Neural crest cell (in vitro differentiated cells): ENCODE data around the gene SUPT3H. TPM values are rescaled to one million over a fixed set of nuclear protein-coding genes. Genes with fewer than 3 reads are reported as not detected.

Experiments used
- DNase-seq: peaks from one replicate; pipeline ENCODE4 v3.0.0; 2021; ENCODE audit warnings: low read depth, mixed read lengths, low spot score
- H3K27ac Mint-ChIP-seq: one replicate; pipeline ENCODE4 v1.8.0; 2021; ENCODE audit warnings: mild to moderate bottlenecking, mixed read lengths; ENCODE audit not compliant: unreplicated experiment
- H3K27me3 Mint-ChIP-seq: 2 replicates; pipeline ENCODE4 v1.8.0; 2021; ENCODE audit warnings: low read depth, mild to moderate bottlenecking, mixed read lengths
- H3K36me3 Mint-ChIP-seq: 2 replicates; pipeline ENCODE4 v1.8.0; 2021; ENCODE audit warnings: low read depth, mild to moderate bottlenecking, mixed read lengths
- H3K4me1 Mint-ChIP-seq: 2 replicates; pipeline ENCODE4 v1.8.0; 2021; ENCODE audit warnings: mixed read lengths
- H3K4me3 Mint-ChIP-seq: one replicate; pipeline ENCODE4 v1.8.0; 2021; ENCODE audit warnings: mild to moderate bottlenecking, mixed read lengths
- H3K9me3 Mint-ChIP-seq: 2 replicates; pipeline ENCODE4 v1.8.0; 2021; ENCODE audit warnings: mixed read lengths
- CTCF ChIP-seq: fragments of 200-600 bp; sonication (generic); conservative IDR thresholded peaks from 2 replicates; pipeline ENCODE4 v1.5.0; 2021; ENCODE audit warnings: antibody characterized with exemption, mild to moderate bottlenecking
- total RNA-seq: library from RNA; stranded (reverse); gene quantifications from 2 replicates; pipeline ENCODE4 v1.2.1, GENCODE V29; 2021

Gene SUPT3H
- total RNA-seq, 1 donor from 2014 or later = 17.0 TPM

DNA sequence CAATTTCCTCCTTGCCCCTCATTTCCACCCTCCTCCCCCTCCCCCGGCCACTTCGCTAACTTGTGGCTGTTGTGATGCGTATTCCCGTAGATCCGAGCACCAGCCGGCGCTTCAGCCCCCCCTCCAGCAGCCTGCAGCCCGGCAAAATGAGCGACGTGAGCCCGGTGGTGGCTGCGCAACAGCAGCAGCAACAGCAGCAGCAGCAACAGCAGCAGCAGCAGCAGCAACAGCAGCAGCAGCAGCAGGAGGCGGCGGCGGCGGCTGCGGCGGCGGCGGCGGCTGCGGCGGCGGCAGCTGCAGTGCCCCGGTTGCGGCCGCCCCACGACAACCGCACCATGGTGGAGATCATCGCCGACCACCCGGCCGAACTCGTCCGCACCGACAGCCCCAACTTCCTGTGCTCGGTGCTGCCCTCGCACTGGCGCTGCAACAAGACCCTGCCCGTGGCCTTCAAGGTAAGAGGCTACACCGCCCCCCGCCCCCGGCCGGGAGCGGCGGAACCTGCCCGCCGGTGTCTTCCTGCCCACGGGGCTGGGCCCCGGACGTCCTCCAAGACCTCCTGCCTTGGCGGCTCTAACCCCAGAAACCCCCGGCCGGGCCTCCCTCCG is 44.9 kb upstream of the SUPT3H start:
- H3K27ac Mint-ChIP-seq = no peak overlapping the region
- no peak for TF ChIP-seq CTCF
- peaks cover 86% of the 10 kb centered on the region for H3K27me3 Mint-ChIP-seq
- peak overlapping the region; percentile 91 for H3K4me3 Mint-ChIP-seq
- peaks cover 26% of the 10 kb centered on the region for H3K4me1 Mint-ChIP-seq
- H3K36me3 Mint-ChIP-seq = no peaks in the 10 kb centered on the region
- H3K9me3 Mint-ChIP-seq = no peaks in the 10 kb centered on the region
- no peak for DNase-seq

DNA sequence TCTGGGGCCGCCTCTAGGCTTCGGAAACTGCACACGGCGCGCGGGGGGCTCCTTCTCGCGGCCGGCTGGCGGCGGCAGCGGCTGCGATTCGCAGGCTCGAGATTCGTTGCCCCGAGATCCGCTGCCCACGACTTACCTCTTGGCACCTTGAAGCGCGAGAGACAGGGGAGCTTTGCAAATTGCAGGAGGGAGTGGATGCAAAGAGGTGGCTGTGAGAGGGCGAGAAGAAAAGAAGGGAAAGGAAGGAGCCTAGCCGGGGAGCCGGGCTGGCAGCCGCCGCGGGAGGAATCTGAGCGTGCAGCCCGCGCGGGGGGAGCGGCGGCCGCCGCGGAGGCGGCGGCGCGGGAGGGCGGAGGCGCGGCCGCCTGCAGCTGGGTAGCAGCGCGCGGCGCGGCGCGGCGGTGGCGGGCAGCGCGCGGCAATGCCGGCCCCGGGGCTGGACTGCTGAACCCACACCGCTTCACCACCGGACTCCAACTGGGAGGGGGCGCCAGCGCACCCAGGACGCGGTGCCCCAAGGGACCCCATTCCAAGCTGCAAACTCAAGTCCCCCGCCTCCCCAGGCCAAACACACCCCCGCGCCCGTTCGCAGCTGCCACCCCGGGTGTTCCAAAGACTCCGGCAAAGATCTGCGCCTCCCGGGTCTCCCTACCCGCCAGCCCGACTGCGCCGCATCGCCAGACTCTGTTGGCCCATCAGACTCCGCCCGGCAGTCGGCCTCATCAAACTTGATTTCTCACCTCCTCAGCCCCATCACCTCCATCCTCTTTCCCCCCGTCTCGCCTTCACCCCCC is 44.2 kb upstream of the SUPT3H start:
- Mint-ChIP-seq H3K4me3 (peak overlapping the region; percentile 91), H3K4me1 (peaks cover 26% of the 10 kb centered on the region), H3K27ac (no peak overlapping the region), H3K27me3 (peaks cover 89% of the 10 kb centered on the region), H3K9me3 (no peaks in the 10 kb centered on the region), H3K36me3 (no peaks in the 10 kb centered on the region)
- DNase-seq = peak; percentile 41
- no peak for TF ChIP-seq CTCF

- Mint-ChIP-seq H3K27me3 (peaks cover 92% of the 10 kb centered on the region), H3K36me3 (no peaks in the 10 kb centered on the region), H3K27ac (no peak overlapping the region), H3K4me3 (peak overlapping the region; percentile 90), H3K9me3 (no peaks in the 10 kb centered on the region), H3K4me1 (peaks cover 26% of the 10 kb centered on the region)
- DNase-seq = no peak
- no peak for TF ChIP-seq CTCF
Observed at GRCh38 chr6:45420909-45421708, 43.4 kb upstream of the SUPT3H start.

DNA sequence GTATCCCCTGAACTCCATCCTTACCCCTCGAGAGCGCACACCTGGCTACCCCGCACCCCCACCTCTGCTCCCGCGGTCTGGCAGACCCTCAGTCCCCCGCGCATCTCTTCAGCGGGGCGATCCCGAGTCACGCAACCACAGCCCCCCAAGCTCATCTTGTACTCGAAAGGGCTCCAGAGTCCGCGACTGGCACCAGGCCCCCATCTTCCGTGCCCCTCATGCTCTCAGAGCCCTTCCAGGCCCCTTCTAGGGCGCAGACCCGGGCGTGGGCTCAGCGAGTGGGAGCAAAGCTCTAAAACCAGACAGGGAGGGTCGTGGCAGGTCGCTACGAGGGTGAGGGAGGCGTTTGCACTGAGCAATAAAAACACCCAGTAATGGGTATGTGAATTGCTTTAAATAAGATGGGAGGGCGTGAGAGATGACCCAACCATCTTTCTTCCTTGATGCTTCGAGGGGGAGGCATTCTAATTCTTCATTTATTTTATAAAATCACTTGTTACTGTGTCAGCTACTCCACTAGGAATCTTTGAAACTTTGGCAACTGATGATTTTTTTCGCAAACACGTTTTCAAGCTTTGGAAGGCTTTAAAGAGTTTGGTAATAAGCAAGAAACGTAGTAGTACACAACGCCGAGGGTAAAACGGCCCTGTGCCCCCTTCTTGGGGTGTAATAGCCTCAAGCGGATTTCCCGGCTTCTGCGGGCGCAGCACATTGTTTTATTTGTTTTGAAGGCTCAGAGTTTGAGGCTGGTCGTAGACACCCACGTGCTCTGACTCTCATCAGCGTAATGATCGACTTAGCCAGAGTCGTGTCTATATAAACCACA is 42.6 kb upstream of the SUPT3H start:
- Mint-ChIP-seq H3K27ac (no peak overlapping the region), H3K9me3 (no peaks in the 10 kb centered on the region), H3K4me1 (peaks cover 26% of the 10 kb centered on the region), H3K27me3 (peaks cover 92% of the 10 kb centered on the region), H3K36me3 (no peaks in the 10 kb centered on the region), H3K4me3 (peak overlapping the region; percentile 83)
- peak; percentile 5 for DNase-seq
- no peak for TF ChIP-seq CTCF

DNA sequence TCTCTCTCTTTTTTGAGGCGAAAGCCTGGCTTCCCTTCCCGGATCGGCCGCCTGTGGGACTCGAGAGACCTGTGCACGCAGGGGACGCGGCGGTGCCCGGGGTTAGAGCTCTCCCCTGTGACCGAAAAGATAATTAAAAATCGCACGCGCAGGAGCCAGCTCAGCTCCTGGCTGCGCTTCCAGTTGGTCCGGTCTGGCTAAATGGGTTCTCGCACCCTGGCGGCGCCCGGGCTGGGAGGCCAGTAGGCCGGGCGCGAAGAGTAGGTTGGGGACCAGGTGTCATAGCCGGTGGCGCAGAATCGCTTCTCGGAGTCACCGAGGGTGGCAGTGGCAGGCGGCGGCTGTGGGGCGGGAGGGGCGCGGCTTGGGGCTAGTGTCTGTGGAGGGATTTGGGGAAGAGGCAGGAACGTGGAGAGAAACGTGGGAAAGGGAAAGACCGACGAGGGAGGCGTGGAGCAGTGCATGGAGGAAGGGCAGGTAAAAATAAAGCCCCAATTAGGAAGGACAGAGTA is 41.9 kb upstream of the SUPT3H start:
- peak; percentile 57 for TF ChIP-seq CTCF
- H3K4me1 Mint-ChIP-seq = peaks cover 26% of the 10 kb centered on the region
- no peaks in the 10 kb centered on the region for H3K36me3 Mint-ChIP-seq
- peak; percentile 27 for DNase-seq
- no peaks in the 10 kb centered on the region for H3K9me3 Mint-ChIP-seq
- peaks cover 91% of the 10 kb centered on the region for H3K27me3 Mint-ChIP-seq
- no peak overlapping the region for H3K27ac Mint-ChIP-seq
- peak overlapping the region; percentile 84 for H3K4me3 Mint-ChIP-seq
